Activated T-helper 9 cell treated with anti-CD3 and anti-CD28 coated beads, Interleukin-2, amount 50 U/mL, for 16 hours (primary cell): Measurements from ENCODE around the gene ARHGEF28.

ENCODE experiments used
- DNase-seq: peaks from one replicate; pipeline ENCODE4 v3.0.0-alpha.2; 2020; ENCODE audit warnings: low read depth

Gene ARHGEF28

GRCh38 chr5:73625944-73626811, at the start of gene ARHGEF28:
ARHGEF28 (plus strand) TSS chr5:73626196; CDS start chr5:73684852, 58,656 bp downstream.
- DNase-seq, result no peak

GRCh38 chr5:73582285-73583145, 43.5 kb upstream of the ARHGEF28 start:
- DNase-seq, result no peak

GRCh38 chr5:73587923-73588322, 38.1 kb upstream of the ARHGEF28 start:
- no peak for DNase-seq

- DNase-seq, result no peak
Measured at GRCh38 chr5:73591102-73591695, 34.8 kb upstream of the ARHGEF28 start.

- no peak for DNase-seq
Measured at GRCh38 chr5:73591698-73592501, 34.1 kb upstream of the ARHGEF28 start.

- DNase-seq, result no peak
Measured at GRCh38 chr5:73592551-73592950, 33.4 kb upstream of the ARHGEF28 start.

- no peak for DNase-seq
Measured at GRCh38 chr5:73596705-73597328, 29.2 kb upstream of the ARHGEF28 start.

GRCh38 chr5:73599380-73599779, 26.6 kb upstream of the ARHGEF28 start:
- DNase-seq, result no peak

- no peak for DNase-seq
Measured at GRCh38 chr5:73603998-73604397, 22.0 kb upstream of the ARHGEF28 start.

- no peak for DNase-seq
Measured at GRCh38 chr5:73605223-73606087, 20.5 kb upstream of the ARHGEF28 start.

GRCh38 chr5:73606206-73606753, 19.7 kb upstream of the ARHGEF28 start:
- no peak for DNase-seq

GRCh38 chr5:73607228-73607627, 18.8 kb upstream of the ARHGEF28 start:
- DNase-seq, result no peak

- no peak for DNase-seq
Measured at GRCh38 chr5:73612799-73613198, 13.2 kb upstream of the ARHGEF28 start.

GRCh38 chr5:73615085-73615484, 10.9 kb upstream of the ARHGEF28 start:
- DNase-seq, result no peak

- DNase-seq, result no peak
Measured at GRCh38 chr5:73615947-73616346, 10.0 kb upstream of the ARHGEF28 start.

GRCh38 chr5:73617510-73618279, 8.3 kb upstream of the ARHGEF28 start:
- no peak for DNase-seq

GRCh38 chr5:73619606-73620333, 6.2 kb upstream of the ARHGEF28 start:
- no peak for DNase-seq

- no peak for DNase-seq
Measured at GRCh38 chr5:73620334-73620687, 5.7 kb upstream of the ARHGEF28 start.

- no peak for DNase-seq
Measured at GRCh38 chr5:73623060-73623459, 2.9 kb upstream of the ARHGEF28 start.
